HG03378 (cell line): ENCODE results near the gene DCLK1.
"Not testable (repeated sequence)": the region's sequence is repeated elsewhere in the genome, so short reads cannot be mapped to it uniquely, and the experiment has no call there.

Source experiments
- ATAC-seq: cut with Tn5 transposase; IDR thresholded peaks from one replicate; pipeline ENCODE4 v1.9.1; 2021; ENCODE audit warnings: mild to moderate bottlenecking, moderate library complexity; ENCODE audit not compliant: unreplicated experiment

Gene DCLK1

GRCh38 chr13:35988648-35989081, 142.5 kb downstream of the DCLK1 start:
- no peak for ATAC-seq

- no peak for ATAC-seq
Observed at GRCh38 chr13:35987572-35988513, 143.3 kb downstream of the DCLK1 start.

- ATAC-seq = no peak
Observed at GRCh38 chr13:35984776-35985453, 146.3 kb downstream of the DCLK1 start.

- ATAC-seq = no peak
Observed at GRCh38 chr13:35984287-35984686, 146.9 kb downstream of the DCLK1 start.

GRCh38 chr13:35983703-35984102, 147.5 kb downstream of the DCLK1 start:
- ATAC-seq = not testable (repeated sequence)

- ATAC-seq = no peak
Observed at GRCh38 chr13:35983206-35983605, 148.0 kb downstream of the DCLK1 start.

- ATAC-seq = no peak
Observed at GRCh38 chr13:35979361-35979951, 151.7 kb downstream of the DCLK1 start.

GRCh38 chr13:35978607-35979316, 152.4 kb downstream of the DCLK1 start:
- ATAC-seq = no peak

- no peak for ATAC-seq
Observed at GRCh38 chr13:35977060-35977459, 154.1 kb downstream of the DCLK1 start.

- no peak for ATAC-seq
Observed at GRCh38 chr13:35976126-35976525, 155.1 kb downstream of the DCLK1 start.

- ATAC-seq = not testable (repeated sequence)
Observed at GRCh38 chr13:35966951-35967350, 164.2 kb downstream of the DCLK1 start.

- no peak for ATAC-seq
Observed at GRCh38 chr13:35966024-35966423, 165.2 kb downstream of the DCLK1 start.

- no peak for ATAC-seq
Observed at GRCh38 chr13:35965226-35965927, 165.8 kb downstream of the DCLK1 start.

- ATAC-seq = no peak
Observed at GRCh38 chr13:35964863-35965180, 166.4 kb downstream of the DCLK1 start.

- ATAC-seq = no peak
Observed at GRCh38 chr13:35964011-35964862, 166.9 kb downstream of the DCLK1 start.

GRCh38 chr13:35961461-35962220, 169.5 kb downstream of the DCLK1 start:
- ATAC-seq = no peak

- no peak for ATAC-seq
Observed at GRCh38 chr13:35961002-35961401, 170.2 kb downstream of the DCLK1 start.

GRCh38 chr13:35957996-35958395, 173.2 kb downstream of the DCLK1 start:
- no peak for ATAC-seq

GRCh38 chr13:35957241-35957731, 173.9 kb downstream of the DCLK1 start:
- ATAC-seq = no peak
